Measurements from ENCODE around the gene TAF12. TPM values are rescaled to one million over a fixed set of nuclear protein-coding genes. Genes with fewer than 3 reads are reported as not detected.
A peak's percentile ranks its signal among the peaks of the same experiment; 100 is the strongest.
"Not testable (repeated sequence)": the region's sequence is repeated elsewhere in the genome, so short reads cannot be mapped to it uniquely, and the experiment has no call there.

The TAF12 gene
- total and polyA plus RNA-seq, 9 donors, result 26.7 to 37.5 (median 29.8) TPM

DNA sequence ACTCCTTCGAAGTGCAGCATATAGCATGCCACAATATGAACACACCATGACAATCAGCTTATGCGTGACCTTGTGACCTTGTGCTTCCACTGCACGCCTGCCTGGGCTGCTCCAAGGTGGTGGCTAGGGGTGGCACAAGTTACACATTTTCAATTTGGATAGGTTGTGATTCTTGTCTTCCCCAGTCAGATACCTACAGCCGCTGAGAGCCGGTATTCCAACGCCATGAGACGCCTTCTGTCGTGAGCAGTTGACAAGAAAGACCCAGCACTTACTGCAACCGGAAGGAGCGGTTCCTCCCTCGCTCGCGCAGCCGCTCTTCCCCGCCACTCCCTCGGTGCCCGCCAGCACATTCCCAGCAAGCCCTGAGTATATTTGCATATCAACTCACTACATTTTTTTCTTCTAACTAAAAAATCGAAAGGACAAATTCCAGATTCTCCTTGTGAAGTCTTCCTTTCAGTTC, 5.2 kb upstream of the TAF12 start:
- Histone ChIP-seq H3K27me3 (ENCODE audit: control insufficient read depth, insufficient read depth, low read length) (no peaks in the 10 kb centered on the region), H3K27ac (ENCODE audit: low read length) (peak overlapping the region; percentile 97), H3K9me3 (replicated peaks; ENCODE audit: control insufficient read depth, low read depth, low read length) (no peaks in the 10 kb centered on the region), H3K4me3 (ENCODE audit: low read length) (peak overlapping the region; percentile 46), H3K4me1 (ENCODE audit: control insufficient read depth, insufficient read depth, low read length) (peaks cover 24% of the 10 kb centered on the region), H3K36me3 (ENCODE audit: control insufficient read depth, insufficient read depth, low read length) (no peaks in the 10 kb centered on the region)
- WGBS (ENCODE audit: insufficient coverage), result 0% methylated on average over 14 of the region's 18 CpGs
- peak; percentile 96 for DNase-seq

DNA sequence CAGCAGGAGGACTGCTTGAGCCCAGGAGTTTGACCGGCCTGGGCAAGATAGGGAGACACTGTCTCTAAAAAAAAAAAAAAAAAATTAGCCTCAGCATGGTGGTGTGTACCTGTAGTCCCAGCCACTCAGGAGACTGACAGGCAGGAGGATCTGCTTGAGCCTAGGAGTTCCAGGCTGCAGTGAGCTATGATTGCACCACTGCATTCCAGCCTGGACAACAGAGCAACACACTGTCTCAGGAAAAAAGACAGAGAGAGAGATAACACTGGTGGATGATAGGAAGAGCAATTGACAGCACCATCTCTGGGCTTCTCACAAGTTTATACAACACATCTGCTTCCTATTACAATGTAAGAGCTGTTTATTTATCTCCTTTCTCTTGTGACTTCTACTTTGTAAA, 3.2 kb upstream of the TAF12 start:
- no peak for DNase-seq

DNA sequence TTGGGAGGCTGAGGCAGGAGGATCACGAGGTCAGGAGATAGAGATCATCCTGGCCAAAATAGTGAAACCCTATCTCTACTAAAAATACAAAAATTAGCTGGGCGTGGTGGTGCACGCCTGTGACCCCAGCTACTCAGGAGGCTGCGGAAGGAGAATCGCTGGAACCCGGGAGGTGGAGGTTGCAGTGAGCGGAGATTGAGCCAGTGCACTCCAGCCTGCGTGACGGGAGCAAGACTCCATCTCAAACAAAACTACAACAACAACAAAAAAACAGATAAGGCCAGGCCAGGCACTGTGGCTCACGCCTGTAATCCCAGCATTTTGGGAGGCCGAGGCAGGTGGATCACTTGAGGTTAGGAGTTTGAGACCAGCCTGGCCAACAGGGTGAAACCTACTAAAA, 2.5 kb upstream of the TAF12 start:
- H3K27me3 ChIP-seq (ENCODE audit: control insufficient read depth, insufficient read depth, low read length); H3K27ac ChIP-seq (ENCODE audit: low read length); DNase-seq; H3K36me3 ChIP-seq (ENCODE audit: control insufficient read depth, insufficient read depth, low read length); H3K4me3 ChIP-seq (ENCODE audit: low read length); H3K9me3 ChIP-seq (replicated peaks; ENCODE audit: control insufficient read depth, low read depth, low read length): not testable (repeated sequence)
- 97% methylated on average over 5 of the region's 11 CpGs for WGBS (ENCODE audit: insufficient coverage)
- peaks cover 32% of the 10 kb centered on the region for H3K4me1 ChIP-seq (ENCODE audit: control insufficient read depth, insufficient read depth, low read length)

More for the DNA sequence above, 3.2 kb upstream of the TAF12 start:
- Histone ChIP-seq H3K27ac (ENCODE audit: low read length) (no peak overlapping the region), H3K27me3 (ENCODE audit: control insufficient read depth, insufficient read depth, low read length) (no peaks in the 10 kb centered on the region), H3K4me1 (ENCODE audit: control insufficient read depth, insufficient read depth, low read length) (peaks cover 31% of the 10 kb centered on the region), H3K9me3 (replicated peaks; ENCODE audit: control insufficient read depth, low read depth, low read length) (no peaks in the 10 kb centered on the region), H3K36me3 (ENCODE audit: control insufficient read depth, insufficient read depth, low read length) (no peaks in the 10 kb centered on the region), H3K4me3 (ENCODE audit: low read length) (no peak overlapping the region)
- 75% methylated on average over 1 of the region's 1 CpG for WGBS (ENCODE audit: insufficient coverage)

DNA sequence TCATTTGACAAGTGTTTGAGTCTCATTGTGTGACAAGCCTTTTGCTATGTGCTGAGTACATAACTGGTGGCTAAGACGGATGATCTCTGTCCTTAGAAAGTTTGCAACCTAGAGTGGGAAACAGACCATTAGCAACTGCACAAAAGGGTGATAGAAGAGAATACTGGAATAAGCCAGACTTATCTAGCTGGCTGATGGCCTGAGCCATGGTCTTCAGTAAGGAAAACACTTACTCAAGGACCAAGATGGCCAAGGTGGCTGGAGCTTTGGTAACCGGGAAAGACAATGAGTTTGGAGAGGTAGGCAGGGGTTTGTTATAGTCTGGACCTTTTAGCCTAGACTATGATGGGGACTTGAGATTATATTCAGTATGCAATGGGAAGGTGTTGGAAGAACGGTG, 1.6 kb upstream of the TAF12 start:
- Histone ChIP-seq H3K9me3 (replicated peaks; ENCODE audit: control insufficient read depth, low read depth, low read length) (no peaks in the 10 kb centered on the region), H3K36me3 (ENCODE audit: control insufficient read depth, insufficient read depth, low read length) (no peaks in the 10 kb centered on the region), H3K27ac (ENCODE audit: low read length) (peak overlapping the region; percentile 98), H3K27me3 (ENCODE audit: control insufficient read depth, insufficient read depth, low read length) (no peaks in the 10 kb centered on the region), H3K4me1 (ENCODE audit: control insufficient read depth, insufficient read depth, low read length) (peaks cover 32% of the 10 kb centered on the region), H3K4me3 (ENCODE audit: low read length) (no peak overlapping the region)
- 81% methylated on average over 2 of the region's 3 CpGs for WGBS (ENCODE audit: insufficient coverage)
- no peak for DNase-seq

DNA sequence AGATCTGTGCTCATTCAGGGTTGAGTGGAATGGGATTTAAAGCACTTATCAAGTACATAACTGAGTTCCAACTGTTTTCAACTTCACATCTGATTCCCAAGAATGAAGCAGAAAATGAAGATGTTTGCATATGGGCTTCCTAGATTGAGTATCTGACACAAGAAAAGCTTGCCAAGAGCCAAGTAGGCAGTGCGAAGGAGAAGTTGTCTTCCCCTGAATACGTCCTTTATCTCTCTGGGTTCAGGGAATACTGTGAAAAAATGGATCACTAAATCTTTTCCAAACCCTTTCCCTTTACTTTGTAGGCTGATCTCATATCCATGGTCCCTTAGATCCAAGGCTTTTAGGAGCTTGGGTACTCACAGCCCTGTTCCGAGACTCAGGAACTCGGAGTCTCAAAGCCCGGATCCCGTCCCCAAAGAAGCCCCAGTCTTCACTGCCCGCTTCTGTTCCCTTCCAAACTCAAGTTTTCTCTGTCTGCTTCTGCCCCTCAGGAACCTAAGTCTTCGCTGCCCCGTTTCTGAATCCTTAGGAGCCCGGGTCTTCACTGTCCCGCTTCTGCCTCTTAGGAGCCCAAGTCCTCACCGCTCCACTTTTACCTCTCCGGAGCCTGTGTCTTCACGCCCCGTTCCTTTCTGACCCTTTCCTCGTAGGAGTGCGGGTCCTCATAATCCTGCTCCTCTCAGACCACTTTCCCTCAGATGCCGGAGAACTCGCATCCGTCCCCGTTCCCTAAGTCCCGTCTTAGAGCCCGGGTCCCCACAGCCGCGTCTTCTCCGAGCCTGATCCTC, 616 bp downstream of the TAF12 start:
- Histone ChIP-seq H3K36me3 (ENCODE audit: control insufficient read depth, insufficient read depth, low read length) (no peaks in the 10 kb centered on the region), H3K27me3 (ENCODE audit: control insufficient read depth, insufficient read depth, low read length) (no peaks in the 10 kb centered on the region), H3K9me3 (replicated peaks; ENCODE audit: control insufficient read depth, low read depth, low read length) (no peaks in the 10 kb centered on the region), H3K27ac (ENCODE audit: low read length) (peak overlapping the region; percentile 98), H3K4me1 (ENCODE audit: control insufficient read depth, insufficient read depth, low read length) (peaks cover 20% of the 10 kb centered on the region), H3K4me3 (ENCODE audit: low read length) (peak overlapping the region; percentile 80)
- WGBS (ENCODE audit: insufficient coverage), result 0% methylated on average over 24 of the region's 26 CpGs
- peak; percentile 33 for DNase-seq

DNA sequence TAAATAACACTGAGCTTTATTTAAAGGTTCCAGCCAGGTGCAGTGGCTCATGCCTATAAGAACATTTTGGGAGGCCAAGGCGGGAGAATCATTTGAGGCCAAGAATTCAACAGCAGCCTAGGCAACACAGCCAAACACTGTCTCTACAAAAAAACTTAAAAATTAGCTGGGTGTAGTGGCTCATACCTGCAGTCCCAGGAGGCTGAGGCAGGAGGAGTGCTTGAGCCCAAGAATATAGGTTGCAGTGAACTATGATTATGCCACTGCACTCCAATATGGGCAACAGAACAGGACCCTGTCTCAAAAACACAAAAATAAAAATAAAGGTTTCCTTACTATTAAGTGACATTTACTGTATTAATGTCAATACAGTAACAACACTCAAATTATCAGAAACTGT, 2.1 kb downstream of the TAF12 start:
- DNase-seq, result no peak
- H3K27me3 ChIP-seq (ENCODE audit: control insufficient read depth, insufficient read depth, low read length), result no peaks in the 10 kb centered on the region
- peaks cover 4% of the 10 kb centered on the region for H3K36me3 ChIP-seq (ENCODE audit: control insufficient read depth, insufficient read depth, low read length)
- H3K9me3 ChIP-seq (replicated peaks; ENCODE audit: control insufficient read depth, low read depth, low read length), result no peaks in the 10 kb centered on the region
- no peak overlapping the region for H3K4me3 ChIP-seq (ENCODE audit: low read length)
- H3K4me1 ChIP-seq (ENCODE audit: control insufficient read depth, insufficient read depth, low read length), result peaks cover 20% of the 10 kb centered on the region
- no CpG with 5 or more reads among the region's 1 CpG for WGBS (ENCODE audit: insufficient coverage)
- no peak overlapping the region for H3K27ac ChIP-seq (ENCODE audit: low read length)

DNA sequence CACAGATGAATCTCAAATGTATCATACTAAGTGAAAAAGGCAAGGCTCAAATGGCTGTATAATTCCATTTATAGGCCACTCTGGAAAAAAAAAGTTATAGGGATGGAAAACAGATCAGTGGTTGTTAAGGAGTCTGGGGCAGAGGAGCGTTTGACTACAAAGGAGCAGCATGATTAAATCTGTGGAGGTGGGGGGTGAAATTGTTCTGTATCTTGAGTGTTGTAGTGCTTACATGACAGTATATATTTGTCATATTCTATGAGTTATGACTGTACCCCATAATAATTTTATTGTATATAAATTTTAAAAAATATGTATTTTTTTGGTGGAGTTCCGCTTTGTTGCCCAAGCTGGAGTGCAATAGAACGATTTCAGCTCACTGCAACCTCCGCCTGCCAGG, 10.3 kb downstream of the TAF12 start:
- no peak overlapping the region for H3K4me3 ChIP-seq (ENCODE audit: low read length)
- H3K27me3 ChIP-seq (ENCODE audit: control insufficient read depth, insufficient read depth, low read length), result no peaks in the 10 kb centered on the region
- H3K27ac ChIP-seq (ENCODE audit: low read length), result no peak overlapping the region
- H3K36me3 ChIP-seq (ENCODE audit: control insufficient read depth, insufficient read depth, low read length), result peaks cover 4% of the 10 kb centered on the region
- no peaks in the 10 kb centered on the region for H3K9me3 ChIP-seq (replicated peaks; ENCODE audit: control insufficient read depth, low read depth, low read length)
- no peak for DNase-seq
- no peaks in the 10 kb centered on the region for H3K4me1 ChIP-seq (ENCODE audit: control insufficient read depth, insufficient read depth, low read length)
- 88% methylated on average over 4 of the region's 4 CpGs for WGBS (ENCODE audit: insufficient coverage)

DNA sequence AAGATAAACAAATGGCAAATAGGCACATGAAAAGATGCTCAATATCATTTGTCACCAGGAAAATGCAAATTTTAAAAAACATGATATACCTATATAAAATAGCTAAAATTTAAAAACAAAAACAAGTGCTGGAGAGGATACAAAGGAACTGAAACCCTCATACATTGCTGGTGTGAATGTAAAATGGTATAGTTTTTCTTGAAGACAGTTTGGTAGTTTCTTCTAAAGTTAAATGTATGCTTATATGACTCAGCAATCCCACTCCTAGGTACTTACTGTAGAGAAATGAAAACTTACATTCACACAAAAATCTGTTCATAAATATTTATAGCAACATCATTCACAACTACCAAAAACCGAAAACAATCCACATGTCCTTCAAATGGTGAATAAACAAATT, 11.2 kb downstream of the TAF12 start:
- Histone ChIP-seq H3K27me3 (ENCODE audit: control insufficient read depth, insufficient read depth, low read length) (no peaks in the 10 kb centered on the region), H3K27ac (ENCODE audit: low read length) (no peak overlapping the region), H3K36me3 (ENCODE audit: control insufficient read depth, insufficient read depth, low read length) (peaks cover 2% of the 10 kb centered on the region), H3K4me3 (ENCODE audit: low read length) (no peak overlapping the region), H3K4me1 (ENCODE audit: control insufficient read depth, insufficient read depth, low read length) (no peaks in the 10 kb centered on the region), H3K9me3 (replicated peaks; ENCODE audit: control insufficient read depth, low read depth, low read length) (no peaks in the 10 kb centered on the region)
- no peak for DNase-seq
- WGBS (ENCODE audit: insufficient coverage), result no CpG with 5 or more reads among the region's 1 CpG

DNA sequence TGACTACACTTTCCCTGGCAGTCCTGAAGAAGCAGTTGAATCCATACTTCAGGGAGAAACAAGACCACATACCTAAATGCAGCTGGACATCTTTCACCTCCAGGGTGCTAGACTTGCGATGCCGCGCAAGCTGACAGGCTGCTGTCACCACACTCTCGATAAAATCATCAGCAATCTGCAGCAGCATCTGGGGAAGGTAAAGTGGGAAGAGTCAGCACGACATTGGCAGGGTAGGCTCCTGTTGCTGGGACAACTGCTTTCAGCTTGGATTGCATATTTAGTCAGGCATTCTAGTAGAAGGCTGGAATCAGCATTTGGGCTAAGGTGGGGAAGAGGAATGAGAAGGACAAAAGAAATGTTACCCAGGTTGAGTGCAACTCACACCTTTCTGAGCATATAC, 29.7 kb downstream of the TAF12 start:
- DNase-seq, result no peak
- peaks cover 44% of the 10 kb centered on the region for H3K36me3 ChIP-seq (ENCODE audit: control insufficient read depth, insufficient read depth, low read length)
- no peaks in the 10 kb centered on the region for H3K4me1 ChIP-seq (ENCODE audit: control insufficient read depth, insufficient read depth, low read length)
- H3K27me3 ChIP-seq (ENCODE audit: control insufficient read depth, insufficient read depth, low read length), result no peaks in the 10 kb centered on the region
- no peak overlapping the region for H3K27ac ChIP-seq (ENCODE audit: low read length)
- no peak overlapping the region for H3K4me3 ChIP-seq (ENCODE audit: low read length)
- no peaks in the 10 kb centered on the region for H3K9me3 ChIP-seq (replicated peaks; ENCODE audit: control insufficient read depth, low read depth, low read length)
- WGBS (ENCODE audit: insufficient coverage), result 100% methylated on average over 1 of the region's 5 CpGs

DNA sequence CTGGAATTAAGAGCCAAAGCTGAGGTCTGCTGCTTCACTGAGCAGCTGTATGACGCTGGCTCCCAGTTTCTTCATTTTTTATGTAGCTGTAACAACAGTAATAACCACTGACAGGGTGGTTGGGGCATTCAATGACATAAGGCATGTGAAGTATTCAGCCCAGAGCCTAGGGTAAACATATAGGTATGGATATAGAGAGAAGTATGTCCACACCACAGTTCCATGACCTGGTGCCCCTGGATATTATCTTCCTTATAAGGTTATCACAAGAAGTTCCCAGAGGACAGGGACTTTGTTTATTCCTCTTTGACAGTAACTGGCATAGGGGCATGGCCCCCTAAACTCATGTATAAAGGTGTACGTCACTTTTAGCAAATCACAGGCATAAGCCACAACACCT, 36.1 kb downstream of the TAF12 start:
- H3K4me3 ChIP-seq (ENCODE audit: low read length), result no peak overlapping the region
- H3K27ac ChIP-seq (ENCODE audit: low read length), result no peak overlapping the region
- no peak for DNase-seq
- H3K9me3 ChIP-seq (replicated peaks; ENCODE audit: control insufficient read depth, low read depth, low read length), result no peaks in the 10 kb centered on the region
- no peaks in the 10 kb centered on the region for H3K27me3 ChIP-seq (ENCODE audit: control insufficient read depth, insufficient read depth, low read length)
- WGBS (ENCODE audit: insufficient coverage), result 100% methylated on average over 1 of the region's 2 CpGs
- peaks cover 60% of the 10 kb centered on the region for H3K36me3 ChIP-seq (ENCODE audit: control insufficient read depth, insufficient read depth, low read length)
- H3K4me1 ChIP-seq (ENCODE audit: control insufficient read depth, insufficient read depth, low read length), result peaks cover 5% of the 10 kb centered on the region
